ENCODE data around the gene KCNIP1. TPM values are rescaled to one million over a fixed set of nuclear protein-coding genes. Genes with fewer than 3 reads are reported as not detected.
A peak's percentile ranks its signal among the peaks of the same experiment; 100 is the strongest.

The KCNIP1 gene
- total and polyA plus RNA-seq, 2 experiments from 2014 or later = 0.43 to 0.80 TPM

- Histone ChIP-seq H2AFZ (no peak overlapping the region), H3K9me3 (ENCODE audit: low read depth) (no peaks in the 10 kb centered on the region), H3K9me2 (replicated peaks; ENCODE audit: insufficient read depth) (no peaks in the 10 kb centered on the region), H3K4me2 (no peak overlapping the region), H3K4me1 (ENCODE audit: insufficient read depth) (peaks cover 11% of the 10 kb centered on the region), H3K36me3 (replicated peaks; ENCODE audit: insufficient read depth, low read depth) (no peaks in the 10 kb centered on the region), H3K79me2 (no peaks in the 10 kb centered on the region), H3K27ac (peak overlapping the region; percentile 50), H3K27me3 (no peaks in the 10 kb centered on the region), H4K20me1 (ENCODE audit: insufficient read depth, poor library complexity, severe bottlenecking) (no peaks in the 10 kb centered on the region), H3K4me3 (no peak overlapping the region)
- WGBS (ENCODE audit: low lambda C conversion rate, missing lambda C conversion rate) = 56% methylated on average over 7 of the region's 7 CpGs
- TF ChIP-seq CTCF (IDR thresholded peaks at IDR 0.05; ENCODE audit: poor library complexity) (no peak), EZH2phosphoT487 (IDR thresholded peaks at IDR 0.05; ENCODE audit: low read depth, severe bottlenecking, unreplicated experiment) (no peak), EZH2 (IDR thresholded peaks at IDR 0.05; ENCODE audit: borderline replicate concordance) (no peak)
- DNase-seq (ENCODE audit: low spot score) = no peak
These were observed 246.2 kb downstream of the KCNIP1 start for GRCh38 chr5:170749911-170750431.

GRCh38 chr5:170750791-170751190 is 247.0 kb downstream of the KCNIP1 start:
- Histone ChIP-seq H3K9me2 (replicated peaks; ENCODE audit: insufficient read depth) (no peaks in the 10 kb centered on the region), H3K36me3 (replicated peaks; ENCODE audit: insufficient read depth, low read depth) (no peaks in the 10 kb centered on the region), H3K27me3 (no peaks in the 10 kb centered on the region), H2AFZ (no peak overlapping the region), H3K79me2 (no peaks in the 10 kb centered on the region), H3K9me3 (ENCODE audit: low read depth) (no peaks in the 10 kb centered on the region), H3K4me1 (ENCODE audit: insufficient read depth) (peaks cover 11% of the 10 kb centered on the region), H3K4me2 (no peak overlapping the region), H4K20me1 (ENCODE audit: insufficient read depth, poor library complexity, severe bottlenecking) (no peaks in the 10 kb centered on the region), H3K4me3 (no peak overlapping the region), H3K27ac (peak overlapping the region; percentile 2)
- TF ChIP-seq EZH2 (IDR thresholded peaks at IDR 0.05; ENCODE audit: borderline replicate concordance) (no peak), CTCF (IDR thresholded peaks at IDR 0.05; ENCODE audit: poor library complexity) (no peak), EZH2phosphoT487 (IDR thresholded peaks at IDR 0.05; ENCODE audit: low read depth, severe bottlenecking, unreplicated experiment) (no peak)
- no peak for DNase-seq (ENCODE audit: low spot score)
- 85% methylated on average over 6 of the region's 6 CpGs for WGBS (ENCODE audit: low lambda C conversion rate, missing lambda C conversion rate)

GRCh38 chr5:170751631-170752030 is 247.8 kb downstream of the KCNIP1 start:
- peak overlapping the region; percentile 58 for H3K27ac ChIP-seq
- 54% methylated on average over 11 of the region's 11 CpGs for WGBS (ENCODE audit: low lambda C conversion rate, missing lambda C conversion rate)

More at GRCh38 chr5:170751631-170752030, 247.8 kb downstream of the KCNIP1 start:
- no peaks in the 10 kb centered on the region for H3K36me3 ChIP-seq (replicated peaks; ENCODE audit: insufficient read depth, low read depth)
- no peaks in the 10 kb centered on the region for H3K9me3 ChIP-seq (ENCODE audit: low read depth)
- H3K4me3 ChIP-seq = no peak overlapping the region
- TF ChIP-seq EZH2phosphoT487 (IDR thresholded peaks at IDR 0.05; ENCODE audit: low read depth, severe bottlenecking, unreplicated experiment) = no peak
- no peak for TF ChIP-seq EZH2 (IDR thresholded peaks at IDR 0.05; ENCODE audit: borderline replicate concordance)
- no peak for TF ChIP-seq CTCF (IDR thresholded peaks at IDR 0.05; ENCODE audit: poor library complexity)
- no peak for DNase-seq (ENCODE audit: low spot score)
- H3K4me1 ChIP-seq (ENCODE audit: insufficient read depth) = peaks cover 6% of the 10 kb centered on the region
- no peak overlapping the region for H3K4me2 ChIP-seq
- no peaks in the 10 kb centered on the region for H3K79me2 ChIP-seq
- no peaks in the 10 kb centered on the region for H4K20me1 ChIP-seq (ENCODE audit: insufficient read depth, poor library complexity, severe bottlenecking)
- H2AFZ ChIP-seq = no peak overlapping the region
- H3K27me3 ChIP-seq = no peaks in the 10 kb centered on the region
- no peaks in the 10 kb centered on the region for H3K9me2 ChIP-seq (replicated peaks; ENCODE audit: insufficient read depth)

All from hepatocyte (in vitro differentiated cells).